DMS53 treated with DMSO at 0.1 percent for 48 hours (cell line): ENCODE measurements around the gene RGL3.
"Not testable (repeated sequence)": the region's sequence is repeated elsewhere in the genome, so short reads cannot be mapped to it uniquely, and the experiment has no call there.

ENCODE experiments used
- DNase-seq: peaks from one replicate; lab custom pipeline; 2025; ENCODE audit not compliant: unreplicated experiment; lab: John Stamatoyannopoulos, UW

The RGL3 gene

GRCh38 chr19:11448923-11449554 is 29.9 kb upstream of the RGL3 start:
- DNase-seq: no peak

GRCh38 chr19:11448410-11448809 is 29.3 kb upstream of the RGL3 start:
- no peak for DNase-seq

- DNase-seq: no peak
Observed at GRCh38 chr19:11447347-11448262, 28.5 kb upstream of the RGL3 start.

GRCh38 chr19:11446652-11447301 is 27.7 kb upstream of the RGL3 start:
- no peak for DNase-seq

- no peak for DNase-seq
Observed at GRCh38 chr19:11446271-11446651, 27.1 kb upstream of the RGL3 start.

- no peak for DNase-seq
Observed at GRCh38 chr19:11445141-11445540, 26.0 kb upstream of the RGL3 start.

GRCh38 chr19:11444059-11444458 is 24.9 kb upstream of the RGL3 start:
- DNase-seq: no peak

- no peak for DNase-seq
Observed at GRCh38 chr19:11437955-11438354, 18.8 kb upstream of the RGL3 start.

GRCh38 chr19:11435833-11436313 is 16.8 kb upstream of the RGL3 start:
- DNase-seq: no peak

- peak; percentile 92 for DNase-seq
Observed at GRCh38 chr19:11435057-11435832, 16.1 kb upstream of the RGL3 start, which contains the start of the genes ODAD3 and PRKCSH. Gene ODAD3 (minus strand): TSS chr19:11435121. CDS start chr19:11435016, 105 bp downstream. Gene PRKCSH (plus strand): TSS chr19:11435635. CDS start chr19:11436118, 483 bp downstream.

GRCh38 chr19:11434703-11435056 is 15.6 kb upstream of the RGL3 start:
- DNase-seq: no peak

- DNase-seq: not testable (repeated sequence)
Observed at GRCh38 chr19:11433526-11433925, 14.4 kb upstream of the RGL3 start.

GRCh38 chr19:11426656-11427055 is 7.5 kb upstream of the RGL3 start:
- DNase-seq: no peak

- DNase-seq: no peak
Observed at GRCh38 chr19:11425719-11426457, 6.8 kb upstream of the RGL3 start.

GRCh38 chr19:11423791-11424181 is 4.7 kb upstream of the RGL3 start:
- no peak for DNase-seq

- DNase-seq: no peak
Observed at GRCh38 chr19:11423164-11423790, 4.2 kb upstream of the RGL3 start.

GRCh38 chr19:11422163-11423065 is 3.3 kb upstream of the RGL3 start:
- peak; percentile 61 for DNase-seq

- peak; percentile 61 for DNase-seq
Observed at GRCh38 chr19:11421371-11422098, 2.4 kb upstream of the RGL3 start.
